Bronchial epithelial cell (primary cell): ENCODE results near the gene TCOF1. TPM values are rescaled to one million over a fixed set of nuclear protein-coding genes. Genes with fewer than 3 reads are reported as not detected.

ENCODE experiments used
- DNase-seq: peaks from one replicate; pipeline ENCODE4 v3.0.0-alpha.2; 2010; ENCODE audit warnings: low read depth
- FAIRE-seq: peaks from 2 replicates; lab custom pipeline; 2011; peaks lifted over from hg19 to GRCh38; lab: Jason Lieb, UNC
- H3K27me3 ChIP-seq: 2 replicates; pipeline ENCODE4 v1.5.1; 2011; ENCODE audit warnings: low read length; ENCODE audit not compliant: control insufficient read depth, insufficient read depth
- H3K36me3 ChIP-seq: 2 replicates; pipeline ENCODE4 v1.5.1; 2011; ENCODE audit warnings: low read length; ENCODE audit not compliant: control insufficient read depth, insufficient read depth
- H3K4me3 ChIP-seq: 2 replicates; pipeline ENCODE4 v1.5.1; 2011; ENCODE audit warnings: mild to moderate bottlenecking, low read depth, low read length, control low read depth
- CTCF ChIP-seq: IDR thresholded peaks from 2 replicates; pipeline ENCODE4 v1.5.1; 2011; ENCODE audit warnings: mild to moderate bottlenecking, moderate library complexity, low read length, control low read depth, inconsistent platforms; ENCODE audit not compliant: insufficient read depth, severe bottlenecking
- total RNA-seq: library from RNA; depleted of rRNA; stranded (reverse); fragments of >200 nt; gene quantifications from 2 replicates; pipeline ENCODE4 v1.2.1, GENCODE V29; 2014

The TCOF1 gene
- total RNA-seq, 1 donor from 2014 or later: 9.0 TPM

- peak; percentile 85 for TF ChIP-seq CTCF
- Histone ChIP-seq H3K36me3 (no peaks in the 10 kb centered on the region), H3K4me3 (no peak overlapping the region), H3K27me3 (no peaks in the 10 kb centered on the region)
- no peak for FAIRE-seq
- DNase-seq: peak; percentile 67
These were observed 6.8 kb upstream of the TCOF1 start for GRCh38 chr5:150350524-150351344.

DNA sequence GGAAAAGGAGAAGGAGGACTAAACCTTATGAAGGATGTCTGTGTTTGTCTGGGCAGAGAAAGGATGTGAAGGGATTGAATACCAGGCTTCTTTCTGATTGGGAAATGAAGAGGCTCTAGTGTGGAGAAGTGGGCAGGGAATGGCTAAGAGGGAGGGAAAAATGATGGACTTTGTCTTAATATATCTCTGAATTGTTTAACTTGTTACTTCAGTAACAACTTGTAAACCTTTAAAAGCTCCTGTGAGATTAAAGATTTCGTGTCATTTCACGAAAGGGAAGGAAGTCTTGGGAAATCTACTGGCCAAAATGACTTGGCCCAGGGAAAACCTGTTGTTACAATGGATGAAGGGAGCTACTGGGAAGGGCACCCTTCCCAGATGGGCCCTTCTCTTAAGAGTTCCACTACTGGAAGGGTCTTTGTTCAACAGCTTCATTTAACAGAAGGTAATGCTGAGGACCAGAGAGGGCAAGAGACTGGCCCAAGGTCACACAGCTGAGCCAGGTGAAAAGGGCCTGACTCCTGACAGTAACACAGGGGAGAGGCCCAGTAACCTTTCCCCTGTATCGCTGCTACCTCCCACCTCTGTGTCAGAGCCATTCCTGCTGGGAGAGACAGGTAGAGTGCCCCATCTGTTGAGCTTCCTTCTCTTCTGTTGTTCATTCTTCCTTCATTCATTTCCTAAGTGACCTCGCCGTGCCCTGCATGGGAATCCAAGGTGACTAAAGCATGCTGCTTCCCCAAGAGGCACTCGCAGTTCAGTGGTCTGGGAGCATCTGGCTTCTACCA, 5.1 kb upstream of the TCOF1 start:
- Histone ChIP-seq H3K27me3 (no peaks in the 10 kb centered on the region), H3K36me3 (no peaks in the 10 kb centered on the region), H3K4me3 (no peak overlapping the region)
- TF ChIP-seq CTCF: no peak
- FAIRE-seq (no peak), DNase-seq (no peak)

DNA sequence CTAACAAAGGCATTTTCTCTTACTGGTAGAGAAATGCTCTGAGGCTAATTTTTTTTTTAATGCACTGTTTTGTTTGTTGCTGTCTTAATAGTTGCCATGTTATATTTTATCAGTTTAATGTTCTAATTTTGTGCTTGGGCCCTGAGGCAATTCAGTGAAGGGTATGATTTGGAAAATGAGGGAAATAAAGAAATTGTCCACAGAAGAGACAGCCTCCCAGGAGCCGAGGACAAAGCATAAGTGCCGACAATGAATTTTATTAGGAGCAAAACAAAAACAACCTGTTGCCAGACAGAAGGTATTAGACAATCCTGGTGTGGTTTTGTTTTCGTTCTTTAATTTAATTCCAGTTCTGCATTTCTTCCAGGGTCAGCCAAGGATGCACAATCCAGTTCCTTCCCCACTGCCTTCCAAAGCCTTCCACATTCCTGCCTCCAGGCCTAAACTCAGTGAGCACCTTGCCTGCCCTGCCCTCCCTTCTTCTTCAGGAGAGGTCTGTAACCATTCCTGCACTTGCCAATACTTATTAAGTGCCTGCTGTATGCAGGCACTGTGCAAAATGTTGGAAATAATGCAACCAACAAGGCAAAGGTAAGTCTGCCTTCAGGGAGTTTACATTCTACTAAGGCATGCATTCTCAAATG, 4.3 kb upstream of the TCOF1 start:
- Histone ChIP-seq H3K36me3 (no peaks in the 10 kb centered on the region), H3K27me3 (no peaks in the 10 kb centered on the region), H3K4me3 (no peak overlapping the region)
- no peak for TF ChIP-seq CTCF
- no peak for DNase-seq
- no peak for FAIRE-seq

- no peak for DNase-seq
- TF ChIP-seq CTCF: no peak
- Histone ChIP-seq H3K36me3 (peaks cover 3% of the 10 kb centered on the region), H3K27me3 (no peaks in the 10 kb centered on the region), H3K4me3 (no peak overlapping the region)
- no peak for FAIRE-seq
These were observed 1.7 kb upstream of the TCOF1 start for GRCh38 chr5:150355791-150356190.

DNA sequence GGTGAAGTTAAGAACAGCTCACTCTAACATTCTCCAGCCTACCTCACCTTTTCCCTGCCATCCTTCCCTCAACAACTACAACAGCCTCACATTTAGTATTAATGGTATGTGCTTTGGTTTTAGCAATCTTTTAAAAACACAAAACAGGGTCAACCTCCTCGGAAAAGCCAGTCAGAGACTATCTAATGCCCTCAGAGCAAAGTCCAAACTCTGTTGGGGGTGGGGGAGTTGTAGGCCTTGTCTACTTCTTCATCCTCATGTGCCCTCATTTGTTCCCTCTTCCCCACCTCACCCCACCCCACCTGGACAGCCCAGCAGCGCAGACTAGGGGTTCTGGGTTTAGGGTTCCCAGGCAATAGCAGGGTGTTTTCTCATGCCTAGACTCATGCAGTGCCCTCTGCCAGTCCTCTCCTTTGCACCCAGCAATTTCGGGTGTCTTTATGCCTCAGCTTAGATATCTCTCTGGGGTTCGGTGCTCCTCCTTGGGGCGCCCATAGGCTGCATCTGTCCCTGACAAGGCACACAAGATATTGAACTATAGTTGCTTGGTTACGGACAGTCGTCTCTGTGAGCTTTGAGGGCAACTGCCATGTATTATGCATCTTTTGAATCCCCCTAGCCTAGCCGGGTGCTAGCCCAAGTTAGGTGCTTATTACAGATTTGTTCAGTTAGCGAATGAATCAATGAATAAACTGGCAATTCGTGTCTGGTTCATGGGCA, 762 bp upstream of the TCOF1 start:
- TF ChIP-seq CTCF: no peak
- Histone ChIP-seq H3K4me3 (peak overlapping the region; percentile 12), H3K36me3 (peaks cover 7% of the 10 kb centered on the region), H3K27me3 (no peaks in the 10 kb centered on the region)
- DNase-seq (no peak), FAIRE-seq (no peak)
